Measurements from ENCODE around the gene VSTM1. TPM values are rescaled to one million over a fixed set of nuclear protein-coding genes. Genes with fewer than 3 reads are reported as not detected.
A peak's percentile ranks its signal among the peaks of the same experiment; 100 is the strongest.

VSTM1 gene
- polyA plus RNA-seq, 3 donors = 3.7 to 172 (median 137) TPM

DNA sequence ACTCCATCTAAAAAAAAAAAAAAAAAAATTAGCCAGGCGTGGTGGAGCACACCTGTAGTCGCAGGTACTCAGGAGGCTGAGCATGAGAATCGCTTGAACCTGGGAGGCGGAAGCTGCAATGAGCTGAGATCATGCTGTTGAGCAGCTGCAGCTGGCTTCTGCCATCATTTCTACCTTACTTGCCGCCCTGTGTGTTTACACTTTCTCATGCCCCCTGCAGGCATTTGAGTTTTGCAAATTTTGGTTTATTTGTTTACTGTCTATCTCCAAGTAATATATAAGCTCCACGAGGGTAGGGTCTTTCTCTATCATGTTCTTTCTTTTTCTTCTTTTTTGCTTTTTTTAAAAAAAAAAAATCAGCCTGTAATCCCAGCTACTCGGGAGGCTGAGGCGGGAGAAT lies 54.3 kb downstream of the VSTM1 start:
- intact Hi-C loops (cut with micrococcal nuclease) = no loop called here
- Mint-ChIP-seq H3K27ac (no peak overlapping the region), H3K4me3 (peak overlapping the region in 1 of 2 donors; percentile 21), H3K9me3 (peaks cover 0 to 3% (median 0%) of the 10 kb centered on the region in 7 donors), H3K4me1 (peaks cover 14% of the 10 kb centered on the region), H3K27me3 (ENCODE audit: low read depth in 3 of 3) (peaks cover 39 to 55% (median 51%) of the 10 kb centered on the region in 3 donors), H3K36me3 (no peaks in the 10 kb centered on the region)
- Histone ChIP-seq H3K9me3 (replicated peaks in 1 of 2; ENCODE audit: control insufficient read depth in 1 of 2, insufficient read depth in 1 of 2, low read length in 2 of 2) (no peaks in the 10 kb centered on the region), H3K27me3 (ENCODE audit: control insufficient read depth in 2 of 2, insufficient read depth in 2 of 2, low read length in 2 of 2) (peaks cover 0 to 17% of the 10 kb centered on the region in 2 donors), H3K79me2 (ENCODE audit: insufficient read depth, low read length) (no peaks in the 10 kb centered on the region), H3K27ac (ENCODE audit: low read depth in 1 of 2, low read length in 2 of 2) (no peak overlapping the region), H3K4me2 (replicated peaks; ENCODE audit: extremely low read depth, low read length, poor library complexity, severe bottlenecking) (no peak overlapping the region), H3K36me3 (replicated peaks in 1 of 2; ENCODE audit: control insufficient read depth in 1 of 2, insufficient read depth in 2 of 2, low read length in 2 of 2) (no peaks in the 10 kb centered on the region), H4K20me1 (ENCODE audit: insufficient read depth, low read length) (no peaks in the 10 kb centered on the region), H3K9ac (ENCODE audit: insufficient read depth, low read length, poor library complexity, severe bottlenecking) (no peak overlapping the region), H3K4me3 (replicated peaks in 1 of 3; ENCODE audit: low read depth in 2 of 3, low read length in 3 of 3) (no peak overlapping the region), H3K4me1 (ENCODE audit: control insufficient read depth in 1 of 2, insufficient read depth in 2 of 2, low read length in 2 of 2) (peaks cover 0 to 8% of the 10 kb centered on the region in 2 donors), H2AFZ (ENCODE audit: insufficient read depth, low read depth, low read length, poor library complexity, severe bottlenecking) (no peak overlapping the region)
- 100% methylated on average over 4 of the region's 8 CpGs for WGBS (ENCODE audit: insufficient coverage)
- TF ChIP-seq, protein P1, sequence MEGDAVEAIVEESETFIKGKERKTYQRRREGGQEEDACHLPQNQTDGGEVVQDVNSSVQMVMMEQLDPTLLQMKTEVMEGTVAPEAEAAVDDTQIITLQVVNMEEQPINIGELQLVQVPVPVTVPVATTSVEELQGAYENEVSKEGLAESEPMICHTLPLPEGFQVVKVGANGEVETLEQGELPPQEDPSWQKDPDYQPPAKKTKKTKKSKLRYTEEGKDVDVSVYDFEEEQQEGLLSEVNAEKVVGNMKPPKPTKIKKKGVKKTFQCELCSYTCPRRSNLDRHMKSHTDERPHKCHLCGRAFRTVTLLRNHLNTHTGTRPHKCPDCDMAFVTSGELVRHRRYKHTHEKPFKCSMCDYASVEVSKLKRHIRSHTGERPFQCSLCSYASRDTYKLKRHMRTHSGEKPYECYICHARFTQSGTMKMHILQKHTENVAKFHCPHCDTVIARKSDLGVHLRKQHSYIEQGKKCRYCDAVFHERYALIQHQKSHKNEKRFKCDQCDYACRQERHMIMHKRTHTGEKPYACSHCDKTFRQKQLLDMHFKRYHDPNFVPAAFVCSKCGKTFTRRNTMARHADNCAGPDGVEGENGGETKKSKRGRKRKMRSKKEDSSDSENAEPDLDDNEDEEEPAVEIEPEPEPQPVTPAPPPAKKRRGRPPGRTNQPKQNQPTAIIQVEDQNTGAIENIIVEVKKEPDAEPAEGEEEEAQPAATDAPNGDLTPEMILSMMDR (IDR thresholded peaks at IDR 0.05) = no peak
- no peak for DNase-seq

DNA sequence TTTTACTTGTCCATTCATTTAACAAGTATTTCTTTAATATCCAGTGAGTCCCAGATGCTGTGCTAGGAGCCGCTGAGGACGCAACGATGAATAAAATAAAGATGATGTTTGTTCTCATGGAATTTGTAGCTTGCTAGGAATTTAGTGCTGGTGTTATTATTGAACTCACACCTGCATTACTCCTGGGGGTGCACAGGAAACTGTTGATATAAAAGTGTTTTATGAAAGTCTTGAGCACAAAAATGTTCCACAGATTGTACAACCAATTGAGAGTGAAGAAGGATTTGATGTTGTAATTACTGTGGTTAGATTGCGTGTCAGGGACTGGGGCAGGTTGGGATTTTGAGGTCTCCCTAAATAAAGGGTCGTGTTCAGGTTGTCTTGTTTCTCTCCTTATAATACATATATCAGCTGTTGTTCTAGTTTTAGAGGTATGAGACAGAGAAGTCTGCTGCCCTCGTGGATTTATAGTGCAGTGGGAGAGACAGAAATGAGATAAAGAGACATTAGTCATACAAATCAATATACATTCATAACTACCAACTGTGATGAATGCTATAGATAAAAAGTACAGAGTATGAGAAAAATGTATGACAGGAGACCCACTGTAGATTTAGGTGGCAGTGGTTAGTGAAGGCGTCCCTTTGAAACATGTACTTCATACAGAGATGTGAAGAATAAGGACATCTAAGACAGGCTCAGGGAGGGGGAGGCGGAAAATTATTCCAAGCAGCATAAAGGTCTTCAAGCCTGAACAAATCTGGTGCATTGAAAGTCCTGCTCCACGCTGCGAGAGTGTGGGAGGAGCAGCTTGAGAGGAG lies 61.0 kb downstream of the VSTM1 start:
- H3K36me3 ChIP-seq (replicated peaks in 1 of 2; ENCODE audit: control insufficient read depth in 1 of 2, insufficient read depth in 2 of 2, low read length in 2 of 2) = no peaks in the 10 kb centered on the region
- no peak overlapping the region for H3K9ac ChIP-seq (ENCODE audit: insufficient read depth, low read length, poor library complexity, severe bottlenecking)
- Mint-ChIP-seq H3K4me3 (peak overlapping the region in 1 of 2 donors; percentile 47), H3K4me1 (peaks cover 8% of the 10 kb centered on the region), H3K9me3 (peaks cover 0 to 4% (median 0%) of the 10 kb centered on the region in 7 donors), H3K36me3 (no peaks in the 10 kb centered on the region), H3K27me3 (ENCODE audit: low read depth in 3 of 3) (peaks cover 41 to 50% (median 50%) of the 10 kb centered on the region in 3 donors), H3K27ac (no peak overlapping the region)
- H3K27ac ChIP-seq (ENCODE audit: low read depth in 1 of 2, low read length in 2 of 2) = no peak overlapping the region
- TF ChIP-seq, protein P1 (IDR thresholded peaks at IDR 0.05) = no peak
- peaks cover 3 to 27% of the 10 kb centered on the region in 2 donors for H3K27me3 ChIP-seq (ENCODE audit: control insufficient read depth in 2 of 2, insufficient read depth in 2 of 2, low read length in 2 of 2)
- H3K9me3 ChIP-seq (replicated peaks in 1 of 2; ENCODE audit: control insufficient read depth in 1 of 2, insufficient read depth in 1 of 2, low read length in 2 of 2) = no peaks in the 10 kb centered on the region
- DNase-seq = no peak
- no peak overlapping the region for H2AFZ ChIP-seq (ENCODE audit: insufficient read depth, low read depth, low read length, poor library complexity, severe bottlenecking)
- H3K4me2 ChIP-seq (replicated peaks; ENCODE audit: extremely low read depth, low read length, poor library complexity, severe bottlenecking) = no peak overlapping the region
- H3K4me1 ChIP-seq (ENCODE audit: control insufficient read depth in 1 of 2, insufficient read depth in 2 of 2, low read length in 2 of 2) = peaks cover 0 to 7% of the 10 kb centered on the region in 2 donors
- H3K4me3 ChIP-seq (replicated peaks in 1 of 3; ENCODE audit: low read depth in 2 of 3, low read length in 3 of 3) = no peak overlapping the region
- no peaks in the 10 kb centered on the region for H3K79me2 ChIP-seq (ENCODE audit: insufficient read depth, low read length)
- 98% methylated on average over 4 of the region's 10 CpGs for WGBS (ENCODE audit: insufficient coverage)
- H4K20me1 ChIP-seq (ENCODE audit: insufficient read depth, low read length) = no peaks in the 10 kb centered on the region
- intact Hi-C loops (cut with micrococcal nuclease) = no loop called here

Data from CD14-positive monocyte (primary cell).